ENCODE results near the gene KCTD1.

KCTD1 gene

GRCh38 chr18:26540043-26540628 is 8.2 kb downstream of the KCTD1 start:
- peak; percentile 67 for DNase-seq (ENCODE audit: low read depth)
- TF ChIP-seq CTCF (conservative IDR thresholded peaks at IDR 0.05; ENCODE audit: low read length) = no peak
- H3K4me3 ChIP-seq (ENCODE audit: low read length) = no peak overlapping the region

GRCh38 chr18:26538524-26538923 is 9.8 kb downstream of the KCTD1 start:
- no peak overlapping the region for H3K4me3 ChIP-seq (ENCODE audit: low read length)
- no peak for TF ChIP-seq CTCF (conservative IDR thresholded peaks at IDR 0.05; ENCODE audit: low read length)
- DNase-seq (ENCODE audit: low read depth) = no peak

GRCh38 chr18:26536664-26537063 is 11.7 kb downstream of the KCTD1 start:
- no peak for DNase-seq (ENCODE audit: low read depth)
- no peak for TF ChIP-seq CTCF (conservative IDR thresholded peaks at IDR 0.05; ENCODE audit: low read length)
- no peak overlapping the region for H3K4me3 ChIP-seq (ENCODE audit: low read length)

- H3K4me3 ChIP-seq (ENCODE audit: low read length) = no peak overlapping the region
- TF ChIP-seq CTCF (conservative IDR thresholded peaks at IDR 0.05; ENCODE audit: low read length) = no peak
- peak; percentile 51 for DNase-seq (ENCODE audit: low read depth)
Observed at GRCh38 chr18:26536032-26536431, 12.3 kb downstream of the KCTD1 start.

- DNase-seq (ENCODE audit: low read depth) = no peak
- no peak overlapping the region for H3K4me3 ChIP-seq (ENCODE audit: low read length)
- TF ChIP-seq CTCF (conservative IDR thresholded peaks at IDR 0.05; ENCODE audit: low read length) = no peak
Observed at GRCh38 chr18:26535630-26536029, 12.7 kb downstream of the KCTD1 start.

- no peak overlapping the region for H3K4me3 ChIP-seq (ENCODE audit: low read length)
- DNase-seq (ENCODE audit: low read depth) = peak; percentile 66
- TF ChIP-seq CTCF (conservative IDR thresholded peaks at IDR 0.05; ENCODE audit: low read length) = no peak
Observed at GRCh38 chr18:26532367-26533340, 15.7 kb downstream of the KCTD1 start.
